DOHH2 (cell line): ENCODE data around the gene FIGNL2.

Experiments used
- CTCF ChIP-seq: fragments of 200-600 bp; sonication (generic); IDR thresholded peaks from one replicate; pipeline ENCODE4 v1.5.1; 2014; ENCODE audit warnings: antibody characterized with exemption, mild to moderate bottlenecking, low read depth, low read length; ENCODE audit not compliant: poor library complexity, severe bottlenecking
- EZH2phosphoT487 ChIP-seq: fragments of 200-600 bp; sonication (generic); IDR thresholded peaks from 2 replicates; pipeline ENCODE4 v1.6.1; 2017; ENCODE audit warnings: borderline replicate concordance, mild to moderate bottlenecking, antibody characterized with exemption, low read length, moderate library complexity, mixed read lengths

GRCh38 chr12:51846271-51846691 lies 2.2 kb downstream of the FIGNL2 start:
- TF ChIP-seq CTCF (no peak), EZH2phosphoT487 (no peak)
